GM12878 (cell line): ENCODE results near the gene ELAPOR1. TPM values are rescaled to one million over a fixed set of nuclear protein-coding genes. Genes with fewer than 3 reads are reported as not detected.

Experiments
- ATAC-seq: fragments of 200-7000 bp; cut with Tn5 transposase; 3 replicates; pipeline ENCODE4 v1.9.1; 2020; ENCODE audit warnings: mild to moderate bottlenecking, moderate library complexity
- BruUV-seq: library from RNA; stranded (reverse); fragments of 400-500 nt; replicated peaks from 2 replicates; lab custom pipeline; 2021; lab: Mats Ljungman, UMichigan
- CTCF ChIA-PET: fragments of 300-600 bp; sonication (Branson Sonifier 250); formaldehyde crosslinking; extraction: SDS; loops from one replicate; lab custom pipeline; 2021; ENCODE audit warnings: inconsistent platforms; lab: Yijun Ruan, JAX
- POLR2A ChIA-PET: fragments of 350-600 bp; formaldehyde crosslinking; extraction: SDS; loops from one replicate; lab custom pipeline; 2021; ENCODE audit warnings: inconsistent platforms; lab: Charles Lee
- RAD21 ChIA-PET: fragments of 300-600 bp; sonication (Branson Sonifier 250); formaldehyde crosslinking; loops from one replicate; lab custom pipeline; 2023; ENCODE audit warnings: antibody characterized with exemption; ENCODE audit not compliant: unreplicated experiment; lab: Charles Lee
- SMC1A ChIA-PET: fragments of 300-600 bp; sonication (Branson Sonifier 250); formaldehyde crosslinking; loops from one replicate; lab custom pipeline; 2023; ENCODE audit not compliant: unreplicated experiment, uncharacterized antibody; lab: Charles Lee
- DNase-seq: peaks from one replicate; pipeline ENCODE4 v3.0.0-alpha.2; 2011; ENCODE audit warnings: low read depth, low spot score
- FAIRE-seq: peaks from 3 replicates; lab custom pipeline; 2011; peaks lifted over from hg19 to GRCh38; lab: Jason Lieb, UNC
- H2AFZ ChIP-seq: 2 replicates; pipeline ENCODE4 v1.6.0; 2011; ENCODE audit warnings: low read depth, low read length, control low read depth; ENCODE audit not compliant: control insufficient read depth
- H3K27ac ChIP-seq: 2 replicates; pipeline ENCODE4 v1.5.1; 2011; ENCODE audit warnings: control low read depth; ENCODE audit not compliant: control insufficient read depth, insufficient read depth
- H3K27me3 ChIP-seq, 2 experiments: replicated peaks in 1 of 2; 2 replicates each; pipeline versions ENCODE4 v1.6.0 to v1.6.1; 2011; ENCODE audit warnings: low read length in 1 of 2; ENCODE audit not compliant: control insufficient read depth in 2 of 2, insufficient read depth in 2 of 2
- H3K36me3 ChIP-seq, 2 experiments: 2 replicates each; pipeline ENCODE4 v1.5.1; 2011; ENCODE audit warnings: low read length in 1 of 2; ENCODE audit not compliant: control insufficient read depth in 2 of 2, insufficient read depth in 2 of 2
- H3K4me1 ChIP-seq: 2 replicates; pipeline ENCODE4 v1.6.1; 2011; ENCODE audit warnings: mild to moderate bottlenecking, low read length, moderate library complexity, mixed read lengths; ENCODE audit not compliant: control insufficient read depth, insufficient read depth
- H3K4me2 ChIP-seq: 2 replicates; pipeline ENCODE4 v1.6.0; 2011; ENCODE audit warnings: control low read depth; ENCODE audit not compliant: control insufficient read depth, insufficient read depth
- H3K4me3 ChIP-seq: fragments of 200-600 bp; sonication (generic); 2 replicates; pipeline ENCODE4 v1.5.1; 2016
- H3K79me2 ChIP-seq: 2 replicates; pipeline ENCODE4 v1.6.0; 2011; ENCODE audit warnings: low read length; ENCODE audit not compliant: control insufficient read depth, insufficient read depth
- H3K9ac ChIP-seq: 2 replicates; pipeline ENCODE4 v1.8.0; 2011; ENCODE audit warnings: low read length, control low read depth, mixed read lengths; ENCODE audit not compliant: control insufficient read depth, insufficient read depth
- H3K9me3 ChIP-seq: replicated peaks from 3 replicates; pipeline ENCODE4 v1.5.1; 2011; ENCODE audit warnings: mild to moderate bottlenecking, low read length; ENCODE audit not compliant: control insufficient read depth, insufficient read depth
- H4K20me1 ChIP-seq: 2 replicates; pipeline ENCODE4 v1.6.0; 2011; ENCODE audit not compliant: control insufficient read depth, insufficient read depth
- BACH1 ChIP-seq: fragments of 450-650 bp; IDR thresholded peaks from 2 replicates; pipeline ENCODE4 v1.6.1; 2017; ENCODE audit warnings: mild to moderate bottlenecking, borderline replicate concordance
- BMI1 ChIP-seq: fragments of 450-650 bp; IDR thresholded peaks from 2 replicates; pipeline ENCODE4 v1.6.1; 2016; ENCODE audit warnings: mild to moderate bottlenecking, moderate library complexity, borderline replicate concordance
- CBFB ChIP-seq: IDR thresholded peaks from 2 replicates; pipeline ENCODE4 v1.6.1; 2016; ENCODE audit warnings: antibody characterized with exemption, low read depth
- HDAC6 ChIP-seq: fragments of 200-600 bp; sonication (generic); IDR thresholded peaks from one replicate; pipeline ENCODE4 v1.8.0; 2017; ENCODE audit warnings: antibody characterized with exemption; ENCODE audit not compliant: unreplicated experiment
- MEF2A ChIP-seq: IDR thresholded peaks from 2 replicates; pipeline ENCODE4 v1.6.1; 2011; ENCODE audit warnings: low read depth, mild to moderate bottlenecking, low read length, moderate library complexity; ENCODE audit not compliant: insufficient read depth
- MXI1 ChIP-seq: fragments of 150-350 bp; IDR thresholded peaks from 2 replicates; pipeline ENCODE4 v1.6.1; 2011; ENCODE audit warnings: low read depth, mild to moderate bottlenecking, inconsistent platforms, low read length, improper control_type of control experiment
- MYC ChIP-seq: IDR thresholded peaks from 2 replicates; pipeline ENCODE4 v1.6.1; 2011; ENCODE audit warnings: mild to moderate bottlenecking, low read length, moderate library complexity, inconsistent platforms; ENCODE audit not compliant: insufficient read depth, insufficient replicate concordance, insufficient read length, severe bottlenecking
- RB1 ChIP-seq: fragments of 450-650 bp; formaldehyde crosslinking; IDR thresholded peaks from 2 replicates; pipeline ENCODE4 v1.6.1; 2017; ENCODE audit warnings: mild to moderate bottlenecking, borderline replicate concordance
- ZNF24 ChIP-seq: fragments of 450-650 bp; IDR thresholded peaks from 2 replicates; pipeline ENCODE4 v1.6.1; 2017; ENCODE audit warnings: antibody characterized with exemption, mild to moderate bottlenecking
- ZNF274 ChIP-seq: IDR thresholded peaks from one replicate; pipeline ENCODE4 v1.8.0; 2011; ENCODE audit not compliant: insufficient read length, insufficient read depth
- WGBS: methylation state at CpG from one replicate; pipeline ENCODE4 v1.1.6; 2016; ENCODE audit warnings: low lambda C conversion rate; ENCODE audit not compliant: insufficient replicate concordance, insufficient coverage; ENCODE audit errors: missing lambda C conversion rate; 5-methylcytosine and 5-hydroxymethylcytosine counted together
- in situ Hi-C: fragments of 300-500 bp; cut with MboI; formaldehyde crosslinking; loops from 9 replicates; pipeline ENCODE4 v1.14.3; 2018; ENCODE audit warnings: mixed read lengths
- intact Hi-C: fragments of 100-400 bp; cut with micrococcal nuclease; formaldehyde crosslinking; loops from one replicate; pipeline ENCODE4 v1.14.2; 2022; ENCODE audit not compliant: unreplicated experiment
- polyA plus RNA-seq, 11 experiments: library from polyadenylated mRNA; depleted of rRNA in 4 of 11; unstranded in 6 of 11; stranded (reverse) in 5 of 11; fragments of >200 nt; fragmentation: Nextera tagmentation in 4 of 11; fragmentation: Illumina TruSeq in 1 of 11; extraction: Ambion mirVana in 4 of 11; extraction: Trizol in 1 of 11; gene quantifications; 1 replicate in 1 of 11; 2 replicates in 10 of 11; pipeline versions ENCODE4 v1.2.1 to v1.2.3, GENCODE V29; 2011 to 2016; ENCODE audit warnings: inconsistent platforms in 2 of 11, missing spikeins in 2 of 11, low read depth in 1 of 11
- total RNA-seq, 4 experiments: library from RNA; depleted of rRNA in 3 of 4; stranded (reverse); fragments of >200 nt in 3 of 4; fragmentation: Illumina TruSeq in 1 of 4; extraction: Trizol in 1 of 4; gene quantifications; 2 replicates each; pipeline versions ENCODE4 v1.2.1 to v1.2.3, GENCODE V29; 2013 to 2021
- TF ChIP-seq, protein P1 (sequence below): fragments of 150-350 bp; IDR thresholded peaks from 2 replicates; pipeline ENCODE4 v1.6.1; 2016; ENCODE audit warnings: low read depth, low read length
- TF ChIP-seq, protein P2 (sequence below), 3 experiments: IDR thresholded peaks in 2 of 3; conservative IDR thresholded peaks in 1 of 3; 2 replicates each; pipeline ENCODE4 v1.5.1; 2011; ENCODE audit warnings: low read depth in 3 of 3, low read length in 3 of 3, mild to moderate bottlenecking in 3 of 3, control low read depth in 2 of 3, moderate library complexity in 2 of 3, inconsistent platforms in 1 of 3, mixed read lengths in 1 of 3; ENCODE audit not compliant: control insufficient read depth in 2 of 3, insufficient read depth in 1 of 3; ENCODE audit errors: extremely low read depth in 1 of 3

ELAPOR1 gene
- total and polyA plus RNA-seq, 10 of the 15 experiments (the other 5 are each of a cell fraction or from before 2014, with no cell fraction given): 0.04 to 2.1 (median 0.19) TPM; not detected in 2

DNA sequence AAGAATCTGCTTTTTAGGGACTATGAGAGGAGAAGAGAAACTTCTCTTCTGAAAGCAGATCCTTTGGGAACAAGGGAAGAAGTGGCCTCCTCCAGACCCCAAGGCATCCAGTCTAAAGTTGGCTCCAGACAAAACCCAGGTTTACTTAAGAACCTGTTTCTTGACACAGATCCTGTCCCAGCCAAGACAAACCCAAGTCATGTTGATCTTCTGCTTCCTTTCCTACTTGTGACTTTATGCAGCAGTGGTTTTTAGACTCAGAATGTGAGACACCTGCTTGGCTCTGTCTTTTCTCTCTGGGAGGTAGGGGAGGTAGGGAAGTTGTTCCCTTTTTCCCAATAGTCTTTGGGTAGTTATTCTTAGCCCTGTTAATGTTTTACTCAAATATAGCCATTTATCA is 38.3 kb downstream of the ELAPOR1 start (continued):
- TF ChIP-seq, protein P1, sequence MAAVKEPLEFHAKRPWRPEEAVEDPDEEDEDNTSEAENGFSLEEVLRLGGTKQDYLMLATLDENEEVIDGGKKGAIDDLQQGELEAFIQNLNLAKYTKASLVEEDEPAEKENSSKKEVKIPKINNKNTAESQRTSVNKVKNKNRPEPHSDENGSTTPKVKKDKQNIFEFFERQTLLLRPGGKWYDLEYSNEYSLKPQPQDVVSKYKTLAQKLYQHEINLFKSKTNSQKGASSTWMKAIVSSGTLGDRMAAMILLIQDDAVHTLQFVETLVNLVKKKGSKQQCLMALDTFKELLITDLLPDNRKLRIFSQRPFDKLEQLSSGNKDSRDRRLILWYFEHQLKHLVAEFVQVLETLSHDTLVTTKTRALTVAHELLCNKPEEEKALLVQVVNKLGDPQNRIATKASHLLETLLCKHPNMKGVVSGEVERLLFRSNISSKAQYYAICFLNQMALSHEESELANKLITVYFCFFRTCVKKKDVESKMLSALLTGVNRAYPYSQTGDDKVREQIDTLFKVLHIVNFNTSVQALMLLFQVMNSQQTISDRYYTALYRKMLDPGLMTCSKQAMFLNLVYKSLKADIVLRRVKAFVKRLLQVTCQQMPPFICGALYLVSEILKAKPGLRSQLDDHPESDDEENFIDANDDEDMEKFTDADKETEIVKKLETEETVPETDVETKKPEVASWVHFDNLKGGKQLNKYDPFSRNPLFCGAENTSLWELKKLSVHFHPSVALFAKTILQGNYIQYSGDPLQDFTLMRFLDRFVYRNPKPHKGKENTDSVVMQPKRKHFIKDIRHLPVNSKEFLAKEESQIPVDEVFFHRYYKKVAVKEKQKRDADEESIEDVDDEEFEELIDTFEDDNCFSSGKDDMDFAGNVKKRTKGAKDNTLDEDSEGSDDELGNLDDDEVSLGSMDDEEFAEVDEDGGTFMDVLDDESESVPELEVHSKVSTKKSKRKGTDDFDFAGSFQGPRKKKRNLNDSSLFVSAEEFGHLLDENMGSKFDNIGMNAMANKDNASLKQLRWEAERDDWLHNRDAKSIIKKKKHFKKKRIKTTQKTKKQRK: no peak
- TF ChIP-seq MEF2A: no peak

DNA sequence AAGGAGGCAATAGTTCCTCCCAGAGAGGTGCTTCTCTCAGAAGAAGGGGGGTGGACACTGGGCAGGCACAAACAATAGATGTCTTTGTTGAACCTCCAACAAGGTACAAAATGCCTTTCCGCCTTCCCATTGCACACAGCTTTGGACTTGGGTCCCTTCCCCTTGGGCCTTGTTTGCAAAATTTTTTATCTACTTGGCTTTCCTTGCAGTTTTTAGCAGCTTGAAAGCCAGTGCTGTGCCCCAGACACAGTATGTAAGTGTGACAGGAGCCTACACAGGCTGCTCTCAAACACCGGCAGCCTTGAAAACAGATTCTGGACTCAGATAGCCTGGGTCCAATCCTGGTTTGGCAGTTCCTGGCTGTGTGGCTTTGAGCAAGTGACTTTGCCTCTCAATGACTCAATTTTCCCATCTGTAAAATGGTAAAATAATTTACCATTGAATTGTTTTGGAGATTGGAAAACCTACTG is 43.0 kb downstream of the ELAPOR1 start:
- ChIA-PET RAD21 (no interaction called here), CTCF (interaction anchor here (0.9 kb wide), 1 partner anchor 34 kb away, joined by 3 read pairs; no protein-coding TSS in a partner anchor)
- TF ChIP-seq, protein P1: no peak
- no peak for TF ChIP-seq ZNF274
- no peak for TF ChIP-seq BACH1
- TF ChIP-seq BMI1: no peak
- TF ChIP-seq CBFB: no peak
- TF ChIP-seq MEF2A: no peak
- TF ChIP-seq, protein P2, sequence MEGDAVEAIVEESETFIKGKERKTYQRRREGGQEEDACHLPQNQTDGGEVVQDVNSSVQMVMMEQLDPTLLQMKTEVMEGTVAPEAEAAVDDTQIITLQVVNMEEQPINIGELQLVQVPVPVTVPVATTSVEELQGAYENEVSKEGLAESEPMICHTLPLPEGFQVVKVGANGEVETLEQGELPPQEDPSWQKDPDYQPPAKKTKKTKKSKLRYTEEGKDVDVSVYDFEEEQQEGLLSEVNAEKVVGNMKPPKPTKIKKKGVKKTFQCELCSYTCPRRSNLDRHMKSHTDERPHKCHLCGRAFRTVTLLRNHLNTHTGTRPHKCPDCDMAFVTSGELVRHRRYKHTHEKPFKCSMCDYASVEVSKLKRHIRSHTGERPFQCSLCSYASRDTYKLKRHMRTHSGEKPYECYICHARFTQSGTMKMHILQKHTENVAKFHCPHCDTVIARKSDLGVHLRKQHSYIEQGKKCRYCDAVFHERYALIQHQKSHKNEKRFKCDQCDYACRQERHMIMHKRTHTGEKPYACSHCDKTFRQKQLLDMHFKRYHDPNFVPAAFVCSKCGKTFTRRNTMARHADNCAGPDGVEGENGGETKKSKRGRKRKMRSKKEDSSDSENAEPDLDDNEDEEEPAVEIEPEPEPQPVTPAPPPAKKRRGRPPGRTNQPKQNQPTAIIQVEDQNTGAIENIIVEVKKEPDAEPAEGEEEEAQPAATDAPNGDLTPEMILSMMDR (IDR thresholded peaks at IDR 0.05 in 2 of 3, conservative IDR thresholded peaks at IDR 0.05 in 1 of 3; ENCODE audit: control insufficient read depth in 2 of 3, extremely low read depth in 1 of 3, insufficient read depth in 1 of 3, low read depth in 3 of 3, low read length in 3 of 3): no peak
- TF ChIP-seq MYC: no peak
- no peak for TF ChIP-seq HDAC6
- TF ChIP-seq RB1: no peak
- TF ChIP-seq ZNF24: no peak
- TF ChIP-seq MXI1: no peak

More for the DNA sequence above, 43.0 kb downstream of the ELAPOR1 start:
- ATAC-seq (no peak), DNase-seq (no peak), FAIRE-seq (no peak)
- 68% methylated on average over 2 of the region's 2 CpGs for WGBS
- SMC1A ChIA-PET: interaction anchor here (1.4 kb wide), 1 partner anchor 9 kb away, joined by 3 read pairs; no protein-coding TSS in a partner anchor
- no peak overlapping the region for H3K9ac ChIP-seq
- in situ Hi-C loops (no loop called here), intact Hi-C loops (no loop called here)
- H3K4me3 ChIP-seq: no peak overlapping the region
- no peak overlapping the region for H3K4me2 ChIP-seq
- no peak overlapping the region for H3K27ac ChIP-seq
- BruUV-seq: no TSS peak
- H3K4me1 ChIP-seq: peaks cover 17% of the 10 kb centered on the region
- no peaks in the 10 kb centered on the region for H3K9me3 ChIP-seq
- POLR2A ChIA-PET: no interaction called here
- H4K20me1 ChIP-seq: no peaks in the 10 kb centered on the region
- H3K36me3 ChIP-seq: no peaks in the 10 kb centered on the region
- H3K27me3 ChIP-seq: no peaks in the 10 kb centered on the region
- no peak overlapping the region for H2AFZ ChIP-seq
- H3K79me2 ChIP-seq: no peaks in the 10 kb centered on the region
